HepG2 (cell line): ENCODE data around the gene EIF5A. TPM values are rescaled to one million over a fixed set of nuclear protein-coding genes. Genes with fewer than 3 reads are reported as not detected.
A peak's percentile ranks its signal among the peaks of the same experiment; 100 is the strongest.

Experiments
- ARNTL ChIP-seq: sonication (generic); formaldehyde crosslinking; IDR thresholded peaks from 2 replicates; pipeline ENCODE4 v1.4.0; 2020; ENCODE audit warnings: mild to moderate bottlenecking, missing genetic modification reagents
- FOXC1 ChIP-seq: sonication (generic); formaldehyde crosslinking; IDR thresholded peaks from 2 replicates; pipeline ENCODE4 v1.8.0; 2022; ENCODE audit warnings: mild to moderate bottlenecking, missing genetic modification reagents, borderline replicate concordance
- GTF3A ChIP-seq: sonication (generic); formaldehyde crosslinking; conservative IDR thresholded peaks from 2 replicates; pipeline ENCODE4 v1.4.0; 2020; ENCODE audit warnings: mild to moderate bottlenecking, missing genetic modification reagents
- GZF1 ChIP-seq: sonication (generic); formaldehyde crosslinking; IDR thresholded peaks from 2 replicates; pipeline ENCODE4 v1.5.1; 2020; ENCODE audit warnings: mild to moderate bottlenecking, missing genetic modification reagents
- JUN ChIP-seq: sonication (generic); formaldehyde crosslinking; IDR thresholded peaks from 2 replicates; pipeline ENCODE4 v1.4.0; 2020; ENCODE audit warnings: mild to moderate bottlenecking, missing genetic modification reagents
- KDM1A ChIP-seq: IDR thresholded peaks from 2 replicates; pipeline ENCODE4 v1.6.1; 2016; ENCODE audit warnings: missing compliant biosample characterization
- MBD4 ChIP-seq: IDR thresholded peaks from 2 replicates; pipeline ENCODE4 v1.6.1; 2012; ENCODE audit warnings: low read length, inconsistent platforms, borderline replicate concordance
- RBM22 ChIP-seq: fragments of 200-400 bp; formaldehyde crosslinking; optimal IDR thresholded peaks from 2 replicates; pipeline ENCODE3; 2017; ENCODE audit warnings: mild to moderate bottlenecking, low read length, moderate library complexity
- RELA ChIP-seq: sonication (generic); formaldehyde crosslinking; IDR thresholded peaks from 2 replicates; pipeline ENCODE4 v1.4.0; 2020; ENCODE audit warnings: missing genetic modification reagents
- STAT5B ChIP-seq: sonication (generic); formaldehyde crosslinking; IDR thresholded peaks from 2 replicates; pipeline ENCODE4 v1.4.0; 2020; ENCODE audit warnings: missing genetic modification reagents
- XRCC5 ChIP-seq: fragments of 200-400 bp; formaldehyde crosslinking; optimal IDR thresholded peaks from 2 replicates; pipeline ENCODE3; 2017; ENCODE audit warnings: mild to moderate bottlenecking, low read length
- ZNF121 ChIP-seq: sonication (generic); formaldehyde crosslinking; IDR thresholded peaks from 2 replicates; pipeline ENCODE4 v1.5.0; 2020; ENCODE audit warnings: mild to moderate bottlenecking, missing genetic modification reagents
- ZNF264 ChIP-seq: sonication (generic); formaldehyde crosslinking; IDR thresholded peaks from 2 replicates; pipeline ENCODE4 v1.4.0; 2020; ENCODE audit warnings: missing genetic modification reagents
- ZNF354B ChIP-seq: sonication (generic); formaldehyde crosslinking; IDR thresholded peaks from 2 replicates; pipeline ENCODE4 v1.8.0; 2022; ENCODE audit warnings: mild to moderate bottlenecking, missing genetic modification reagents
- ZNF382 ChIP-seq: sonication (generic); formaldehyde crosslinking; IDR thresholded peaks from 2 replicates; pipeline ENCODE4 v1.5.0; 2020; ENCODE audit warnings: missing genetic modification reagents, mild to moderate bottlenecking, borderline replicate concordance
- ZNF446 ChIP-seq: sonication (generic); formaldehyde crosslinking; IDR thresholded peaks from 2 replicates; pipeline ENCODE4 v1.5.0; 2020; ENCODE audit warnings: mild to moderate bottlenecking, missing genetic modification reagents
- ZNF501 ChIP-seq: sonication (generic); formaldehyde crosslinking; IDR thresholded peaks from 2 replicates; pipeline ENCODE4 v1.5.1; 2020; ENCODE audit warnings: mild to moderate bottlenecking, moderate library complexity, missing genetic modification reagents
- ZNF557 ChIP-seq: sonication (generic); formaldehyde crosslinking; IDR thresholded peaks from 2 replicates; pipeline ENCODE4 v1.4.0; 2020; ENCODE audit warnings: missing genetic modification reagents
- ZNF709 ChIP-seq: sonication (generic); formaldehyde crosslinking; IDR thresholded peaks from 2 replicates; pipeline ENCODE4 v1.5.0; 2020; ENCODE audit warnings: mild to moderate bottlenecking, missing genetic modification reagents
- ZNF777 ChIP-seq: sonication (generic); formaldehyde crosslinking; IDR thresholded peaks from 2 replicates; pipeline ENCODE4 v1.4.0; 2020; ENCODE audit warnings: missing genetic modification reagents
- ZNF781 ChIP-seq: sonication (generic); formaldehyde crosslinking; IDR thresholded peaks from 2 replicates; pipeline ENCODE4 v1.5.1; 2020; ENCODE audit warnings: borderline replicate concordance, mild to moderate bottlenecking, missing genetic modification reagents; ENCODE audit errors: not compliant biosample characterization
- ZNF782 ChIP-seq: sonication (generic); formaldehyde crosslinking; IDR thresholded peaks from 2 replicates; pipeline ENCODE4 v1.4.0; 2020; ENCODE audit warnings: missing genetic modification reagents, mild to moderate bottlenecking, borderline replicate concordance
- polyA plus RNA-seq, 8 experiments: library from polyadenylated mRNA; depleted of rRNA in 3 of 8; stranded (reverse) in 7 of 8; unstranded in 1 of 8; fragments of >200 nt; fragmentation: Illumina TruSeq in 4 of 8; extraction: Trizol in 4 of 8; gene quantifications; 2 replicates each; pipeline versions ENCODE4 v1.2.1 to v1.2.3, GENCODE V29; 2011 to 2016; ENCODE audit warnings: low read depth in 4 of 8, missing spikeins in 1 of 8, mixed read lengths in 1 of 8; ENCODE audit not compliant: insufficient read depth in 1 of 8
- total RNA-seq, 5 experiments: library from RNA; depleted of rRNA; stranded (reverse); fragments of >200 nt; fragmentation: Illumina TruSeq; extraction: Trizol; gene quantifications; 2 replicates each; pipeline ENCODE4 v1.2.3, GENCODE V29; 2016; ENCODE audit warnings: low read depth in 1 of 5
- TF ChIP-seq, protein P1 (sequence below): sonication (generic); formaldehyde crosslinking; IDR thresholded peaks from 2 replicates; pipeline ENCODE4 v1.4.0; 2020; ENCODE audit warnings: missing genetic modification reagents, borderline replicate concordance
- TF ChIP-seq, protein P2 (sequence below): sonication (generic); formaldehyde crosslinking; IDR thresholded peaks from 2 replicates; pipeline ENCODE4 v1.4.0; 2020; ENCODE audit warnings: mild to moderate bottlenecking, missing genetic modification reagents
- TF ChIP-seq, protein P3 (sequence below): sonication (generic); formaldehyde crosslinking; IDR thresholded peaks from 2 replicates; pipeline ENCODE4 v1.4.0; 2020; ENCODE audit warnings: mild to moderate bottlenecking, missing genetic modification reagents

The EIF5A gene
- total and polyA plus RNA-seq, 2 of the 13 experiments (the other 11 are each of a cell fraction or from before 2014, with no cell fraction given) = 319 to 337 TPM

DNA sequence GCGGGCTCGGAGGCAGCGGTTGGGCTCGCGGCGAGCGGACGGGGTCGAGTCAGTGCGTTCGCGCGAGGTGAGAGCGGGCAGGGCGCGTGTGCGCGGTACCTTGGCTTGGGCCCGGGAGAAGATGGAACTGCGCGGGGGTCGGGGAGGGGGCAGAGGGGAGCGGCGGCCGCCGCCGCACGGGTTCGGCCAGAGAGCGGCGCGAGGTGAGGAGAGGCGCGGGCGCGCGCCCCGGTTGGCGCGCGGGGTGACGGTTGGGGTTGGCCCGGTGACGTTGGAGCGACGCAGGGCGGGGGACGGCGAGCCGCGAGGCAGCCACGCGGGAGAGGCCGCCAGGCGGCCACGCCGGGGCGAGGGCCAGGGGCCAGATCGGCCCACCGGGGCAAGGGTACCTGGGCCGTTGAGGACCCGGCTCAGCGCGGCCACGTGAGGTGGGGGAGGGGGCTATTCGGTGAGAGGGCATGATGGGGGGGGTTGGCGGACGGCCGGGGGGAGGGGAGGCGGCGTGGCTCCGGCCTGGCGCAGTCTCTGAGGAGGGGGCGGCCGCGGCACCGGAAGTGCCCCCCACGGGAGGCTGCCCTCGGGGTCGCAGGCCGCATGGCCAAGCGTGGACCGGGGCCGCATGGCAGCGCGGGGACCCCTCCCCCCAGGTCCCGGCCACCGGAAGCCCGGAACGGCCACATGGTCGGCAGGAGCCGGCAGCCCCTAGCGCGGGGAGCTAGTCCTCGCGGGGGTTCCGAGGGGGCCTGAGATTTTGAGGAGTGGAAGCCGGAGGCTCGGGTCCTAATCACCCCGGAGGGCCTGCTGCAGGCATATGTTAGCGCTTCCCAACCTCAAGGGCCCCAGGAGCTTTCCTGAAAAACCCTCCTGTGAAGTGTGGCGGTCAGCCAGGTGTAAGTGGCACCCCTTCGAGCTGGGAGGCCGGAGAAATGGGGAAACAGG is 527 bp downstream of the EIF5A start (continued):
- TF ChIP-seq, protein P1, sequence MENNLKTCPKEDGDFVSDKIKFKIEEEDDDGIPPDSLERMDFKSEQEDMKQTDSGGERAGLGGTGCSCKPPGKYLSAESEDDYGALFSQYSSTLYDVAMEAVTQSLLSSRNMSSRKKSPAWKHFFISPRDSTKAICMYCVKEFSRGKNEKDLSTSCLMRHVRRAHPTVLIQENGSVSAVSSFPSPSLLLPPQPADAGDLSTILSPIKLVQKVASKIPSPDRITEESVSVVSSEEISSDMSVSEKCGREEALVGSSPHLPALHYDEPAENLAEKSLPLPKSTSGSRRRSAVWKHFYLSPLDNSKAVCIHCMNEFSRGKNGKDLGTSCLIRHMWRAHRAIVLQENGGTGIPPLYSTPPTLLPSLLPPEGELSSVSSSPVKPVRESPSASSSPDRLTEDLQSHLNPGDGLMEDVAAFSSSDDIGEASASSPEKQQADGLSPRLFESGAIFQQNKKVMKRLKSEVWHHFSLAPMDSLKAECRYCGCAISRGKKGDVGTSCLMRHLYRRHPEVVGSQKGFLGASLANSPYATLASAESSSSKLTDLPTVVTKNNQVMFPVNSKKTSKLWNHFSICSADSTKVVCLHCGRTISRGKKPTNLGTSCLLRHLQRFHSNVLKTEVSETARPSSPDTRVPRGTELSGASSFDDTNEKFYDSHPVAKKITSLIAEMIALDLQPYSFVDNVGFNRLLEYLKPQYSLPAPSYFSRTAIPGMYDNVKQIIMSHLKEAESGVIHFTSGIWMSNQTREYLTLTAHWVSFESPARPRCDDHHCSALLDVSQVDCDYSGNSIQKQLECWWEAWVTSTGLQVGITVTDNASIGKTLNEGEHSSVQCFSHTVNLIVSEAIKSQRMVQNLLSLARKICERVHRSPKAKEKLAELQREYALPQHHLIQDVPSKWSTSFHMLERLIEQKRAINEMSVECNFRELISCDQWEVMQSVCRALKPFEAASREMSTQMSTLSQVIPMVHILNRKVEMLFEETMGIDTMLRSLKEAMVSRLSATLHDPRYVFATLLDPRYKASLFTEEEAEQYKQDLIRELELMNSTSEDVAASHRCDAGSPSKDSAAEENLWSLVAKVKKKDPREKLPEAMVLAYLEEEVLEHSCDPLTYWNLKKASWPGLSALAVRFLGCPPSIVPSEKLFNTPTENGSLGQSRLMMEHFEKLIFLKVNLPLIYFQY (CRISPR knock-in tag) = no peak
- TF ChIP-seq, protein P2, sequence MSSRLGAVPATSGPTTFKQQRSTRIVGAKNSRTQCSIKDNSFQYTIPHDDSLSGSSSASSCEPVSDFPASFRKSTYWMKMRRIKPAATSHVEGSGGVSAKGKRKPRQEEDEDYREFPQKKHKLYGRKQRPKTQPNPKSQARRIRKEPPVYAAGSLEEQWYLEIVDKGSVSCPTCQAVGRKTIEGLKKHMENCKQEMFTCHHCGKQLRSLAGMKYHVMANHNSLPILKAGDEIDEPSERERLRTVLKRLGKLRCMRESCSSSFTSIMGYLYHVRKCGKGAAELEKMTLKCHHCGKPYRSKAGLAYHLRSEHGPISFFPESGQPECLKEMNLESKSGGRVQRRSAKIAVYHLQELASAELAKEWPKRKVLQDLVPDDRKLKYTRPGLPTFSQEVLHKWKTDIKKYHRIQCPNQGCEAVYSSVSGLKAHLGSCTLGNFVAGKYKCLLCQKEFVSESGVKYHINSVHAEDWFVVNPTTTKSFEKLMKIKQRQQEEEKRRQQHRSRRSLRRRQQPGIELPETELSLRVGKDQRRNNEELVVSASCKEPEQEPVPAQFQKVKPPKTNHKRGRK (CRISPR knock-in tag) = no peak
- TF ChIP-seq GTF3A (CRISPR knock-in tag) = no peak
- TF ChIP-seq ZNF121 = no peak
- TF ChIP-seq ZNF354B = no peak
- peak; percentile 16; the same call in 1 of the 2 replicates for TF ChIP-seq ZNF782
- no peak for TF ChIP-seq ZNF446 (CRISPR knock-in tag)
- TF ChIP-seq GZF1 (CRISPR knock-in tag) = no peak
- TF ChIP-seq ZNF777 (CRISPR knock-in tag) = no peak
- TF ChIP-seq ZNF501 (CRISPR knock-in tag) = no peak
- no peak for TF ChIP-seq XRCC5
- no peak for TF ChIP-seq ZNF264 (CRISPR knock-in tag)
- no peak for TF ChIP-seq FOXC1
- no peak for TF ChIP-seq ZNF382 (CRISPR knock-in tag)
- no peak; the same call in 1 of the 2 replicates for TF ChIP-seq ZNF557 (CRISPR knock-in tag)
- no peak for TF ChIP-seq MBD4
- TF ChIP-seq STAT5B (CRISPR knock-in tag) = no peak
- TF ChIP-seq ZNF709 (CRISPR knock-in tag) = no peak
- TF ChIP-seq ARNTL (CRISPR knock-in tag) = no peak; the same call in 1 of the 2 replicates
- no peak for TF ChIP-seq ZNF781 (CRISPR knock-in tag)
- no peak for TF ChIP-seq JUN (CRISPR knock-in tag)
- TF ChIP-seq, protein P3, sequence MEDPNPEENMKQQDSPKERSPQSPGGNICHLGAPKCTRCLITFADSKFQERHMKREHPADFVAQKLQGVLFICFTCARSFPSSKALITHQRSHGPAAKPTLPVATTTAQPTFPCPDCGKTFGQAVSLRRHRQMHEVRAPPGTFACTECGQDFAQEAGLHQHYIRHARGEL = no peak
- no peak for TF ChIP-seq RELA (CRISPR knock-in tag)
- no peak for TF ChIP-seq KDM1A (CRISPR knock-in tag)
- TF ChIP-seq RBM22 = no peak
